Thyroid gland (tissue), 4 donors: ENCODE data around the gene ELMO3. TPM values are rescaled to one million over a fixed set of nuclear protein-coding genes. Genes with fewer than 3 reads are reported as not detected.

ENCODE experiments used
- DNase-seq, 2 donors: peaks; one replicate each; pipeline ENCODE4 v3.0.0-alpha.2; 2019
- H3K27ac ChIP-seq, 3 donors: fragments of 200-600 bp; sonication (generic); 1 replicate in 2 of 3; 2 replicates in 1 of 3; pipeline ENCODE4 v1.5.1; 2016 to 2019; ENCODE audit warnings: mild to moderate bottlenecking in 1 of 3, moderate library complexity in 1 of 3
- H3K27me3 ChIP-seq: fragments of 200-600 bp; sonication (generic); one replicate; pipeline ENCODE4 v1.5.1; 2019
- H3K36me3 ChIP-seq, 2 donors: fragments of 200-600 bp; sonication (generic); one replicate each; pipeline ENCODE4 v1.5.1; 2016 to 2019
- H3K4me1 ChIP-seq, 2 donors: fragments of 200-600 bp; sonication (generic); one replicate each; pipeline ENCODE4 v1.5.1; 2017 to 2019
- H3K4me3 ChIP-seq, 3 donors: fragments of 200-600 bp; sonication (generic); replicated peaks in 1 of 3; 1 replicate in 2 of 3; 2 replicates in 1 of 3; pipeline ENCODE4 v1.5.1; 2016; ENCODE audit warnings: mild to moderate bottlenecking in 1 of 3
- H3K9me3 ChIP-seq: fragments of 200-600 bp; sonication (generic); one replicate; pipeline ENCODE4 v1.5.1; 2017
- CTCF ChIP-seq, 6 experiments: fragments of 200-600 bp in 3 of 6; fragments of 450-650 bp in 3 of 6; sonication (generic) in 3 of 6; IDR thresholded peaks; one replicate each; pipeline ENCODE4 v1.5.1; 2016 to 2019; ENCODE audit warnings: antibody characterized with exemption in 6 of 6, mild to moderate bottlenecking in 2 of 6, inconsistent platforms in 1 of 6, moderate library complexity in 1 of 6
- POLR2A ChIP-seq, 2 donors: fragments of 450-650 bp; IDR thresholded peaks; one replicate each; pipeline ENCODE4 v1.6.1; 2017; ENCODE audit warnings: antibody characterized with exemption in 2 of 2, mild to moderate bottlenecking in 2 of 2, moderate library complexity in 1 of 2
- WGBS, 2 donors: methylation state at CpG; one replicate each; pipeline ENCODE4 v1.1.5; 2017; 5-methylcytosine and 5-hydroxymethylcytosine counted together
- intact Hi-C: fragments of 100-400 bp; cut with DNase I; formaldehyde crosslinking; loops from one replicate; pipeline ENCODE4 v1.15.1; 2023
- total RNA-seq, 4 donors: library from RNA; depleted of rRNA; stranded (reverse); fragments of >200 nt; gene quantifications; one replicate each; pipeline ENCODE4 v1.2.3, GENCODE V29; 2016

Gene ELMO3
- total RNA-seq, 4 donors from 2014 or later, result 26.0 to 37.8 (median 30.0) TPM

GRCh38 chr16:67187175-67187890 is 11.6 kb upstream of the ELMO3 start:
- no peaks in the 10 kb centered on the region for H3K27me3 ChIP-seq
- intact Hi-C loops, result loop anchor here (10.0 kb wide), 2 partner anchors 213 to 293 kb away; no protein-coding TSS in a partner anchor
- DNase-seq, result no peak
- no peaks in the 10 kb centered on the region for H3K36me3 ChIP-seq
- H3K27ac ChIP-seq, result no peak overlapping the region
- TF ChIP-seq CTCF (IDR thresholded peaks at IDR 0.05) (no peak), POLR2A (IDR thresholded peaks at IDR 0.05) (no peak)
- H3K4me3 ChIP-seq, result no peak overlapping the region
- H3K9me3 ChIP-seq, result no peaks in the 10 kb centered on the region
- WGBS, 2 donors, result 77 to 84% methylated on average over 6 to 9 of the region's 26 CpGs
- peaks cover 15 to 32% of the 10 kb centered on the region in 2 donors for H3K4me1 ChIP-seq

- 77 to 96% methylated on average over 2 to 4 of the region's 4 CpGs for WGBS, 2 donors
- H3K36me3 ChIP-seq, result no peaks in the 10 kb centered on the region
- H3K4me3 ChIP-seq, result no peak overlapping the region
- no peaks in the 10 kb centered on the region for H3K27me3 ChIP-seq
- TF ChIP-seq CTCF (IDR thresholded peaks at IDR 0.05) (no peak), POLR2A (IDR thresholded peaks at IDR 0.05) (no peak)
- peaks cover 19 to 36% of the 10 kb centered on the region in 2 donors for H3K4me1 ChIP-seq
- DNase-seq, result no peak
- H3K27ac ChIP-seq, result no peak overlapping the region
- no peaks in the 10 kb centered on the region for H3K9me3 ChIP-seq
- intact Hi-C loops, result loop anchor here (10.0 kb wide), 2 partner anchors 214 to 294 kb away; no protein-coding TSS in a partner anchor
Observed at GRCh38 chr16:67188323-67188722, 10.6 kb upstream of the ELMO3 start.

DNA sequence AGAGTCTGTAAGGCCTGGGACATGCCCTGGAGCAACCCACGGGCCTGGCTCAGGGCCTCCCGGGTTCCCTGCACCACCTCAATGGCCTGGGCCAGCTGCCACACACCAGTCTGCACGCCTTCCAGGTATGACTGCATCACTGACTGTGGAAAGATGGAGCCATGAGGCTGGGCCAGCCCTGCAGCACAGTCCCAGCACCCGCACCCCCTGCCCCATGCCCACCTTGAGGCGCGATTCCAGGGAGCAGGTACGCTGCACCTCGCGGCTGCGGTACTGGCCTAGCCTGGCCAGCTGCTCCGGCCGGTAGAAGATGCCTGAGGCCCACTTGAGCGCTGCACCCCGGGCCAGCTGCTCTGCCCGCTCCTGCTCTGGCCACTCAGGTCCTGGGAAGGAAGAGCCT is 10.1 kb upstream of the ELMO3 start:
- Histone ChIP-seq H3K9me3 (no peaks in the 10 kb centered on the region), H3K36me3 (no peaks in the 10 kb centered on the region), H3K4me1 (peaks cover 22 to 40% of the 10 kb centered on the region in 2 donors), H3K4me3 (no peak overlapping the region), H3K27me3 (no peaks in the 10 kb centered on the region), H3K27ac (no peak overlapping the region)
- DNase-seq, result no peak
- TF ChIP-seq POLR2A (IDR thresholded peaks at IDR 0.05), result no peak
- TF ChIP-seq CTCF (IDR thresholded peaks at IDR 0.05), result no peak
- 83 to 91% methylated on average over 7 to 9 of the region's 15 CpGs for WGBS, 2 donors
- intact Hi-C loops, result loop anchor here (10.0 kb wide), 2 partner anchors 214 to 294 kb away; no protein-coding TSS in a partner anchor

GRCh38 chr16:67190041-67190440 is 8.9 kb upstream of the ELMO3 start, which contains the start of gene EXOC3L1:
Gene EXOC3L1, minus strand, starts transcription at chr16:67190136. Its CDS starts 460 bp downstream, at chr16:67189676.
- Histone ChIP-seq H3K4me3 (no peak within 1 kb of the TSS), H3K27me3 (no peaks in the 10 kb centered on the region), H3K9me3 (no peaks in the 10 kb centered on the region), H3K27ac (no peak within 1 kb of the TSS), H3K4me1 (peaks cover 15 to 31% of the 10 kb centered on the region in 2 donors), H3K36me3 (peaks cover 4 to 10% of the 10 kb centered on the region in 2 donors)
- no peak for TF ChIP-seq POLR2A (IDR thresholded peaks at IDR 0.05)
- TF ChIP-seq CTCF (IDR thresholded peaks at IDR 0.05), result no peak
- intact Hi-C loops, result no loop called here
- DNase-seq, result no peak
- 22 to 34% methylated on average over 4 to 6 of the region's 6 CpGs for WGBS, 2 donors
